ENCODE results near the gene MAPK10.

GRCh38 chr4:86249074-86249473 lies 110.8 kb downstream of the MAPK10 start:
- TF ChIP-seq CTCF (conservative IDR thresholded peaks at IDR 0.05) (no peak), ZFX (IDR thresholded peaks at IDR 0.05) (no peak)

Measured in C4-2B (cell line).